IMR-90 (cell line): ENCODE results near the gene PDCD1LG2. TPM values are rescaled to one million over a fixed set of nuclear protein-coding genes. Genes with fewer than 3 reads are reported as not detected.
A peak's percentile ranks its signal among the peaks of the same experiment; 100 is the strongest.

Experiments used
- ATAC-seq: fragments of 200-7000 bp; cut with Tn5 transposase; 2 replicates; pipeline ENCODE4 v1.9.1; 2020; ENCODE audit warnings: low read depth, mild to moderate bottlenecking, moderate library complexity
- BruUV-seq: library from RNA; stranded (reverse); fragments of 400-500 nt; replicated peaks from 2 replicates; lab custom pipeline; 2021; lab: Mats Ljungman, UMichigan
- CTCF ChIA-PET: fragments of 300-600 bp; formaldehyde crosslinking; extraction: SDS; loops from one replicate; lab custom pipeline; 2021; ENCODE audit warnings: antibody characterized with exemption; lab: Yijun Ruan, JAX
- POLR2A ChIA-PET: fragments of 300-600 bp; sonication (Branson Sonifier 250); formaldehyde crosslinking; loops from one replicate; lab custom pipeline; 2022; ENCODE audit warnings: antibody characterized with exemption; ENCODE audit not compliant: unreplicated experiment; lab: Charles Lee
- DNase-seq: peaks from one replicate; pipeline ENCODE4 v3.0.0; 2013
- H2AFZ ChIP-seq: replicated peaks from 2 replicates; pipeline ENCODE3; 2013; ENCODE audit warnings: low read length, mild to moderate bottlenecking; ENCODE audit not compliant: poor library complexity
- H2AK5ac ChIP-seq: 2 replicates; pipeline ENCODE4 v1.6.1; 2013; ENCODE audit warnings: low read depth, low read length, inconsistent platforms
- H2AK9ac ChIP-seq: replicated peaks from 2 replicates; pipeline ENCODE3; 2013; ENCODE audit warnings: mild to moderate bottlenecking, low read depth, low read length, moderate library complexity; ENCODE audit not compliant: poor library complexity
- H2BK120ac ChIP-seq: 2 replicates; pipeline ENCODE4 v1.6.1; 2013; ENCODE audit warnings: low read depth, low read length, inconsistent platforms
- H2BK15ac ChIP-seq: 3 replicates; pipeline ENCODE4 v1.6.1; 2013; ENCODE audit warnings: low read depth, low read length, inconsistent platforms
- H2BK20ac ChIP-seq: 2 replicates; pipeline ENCODE4 v1.6.1; 2013; ENCODE audit warnings: low read depth, mild to moderate bottlenecking, inconsistent platforms, low read length, moderate library complexity
- H2BK5ac ChIP-seq: 2 replicates; pipeline ENCODE4 v1.6.1; 2013; ENCODE audit warnings: mild to moderate bottlenecking, low read depth, low read length, inconsistent platforms; ENCODE audit not compliant: poor library complexity, severe bottlenecking
- H3K14ac ChIP-seq: replicated peaks from 2 replicates; pipeline ENCODE4 v1.6.1; 2013; ENCODE audit warnings: low read depth, low read length, inconsistent platforms
- H3K18ac ChIP-seq: 2 replicates; pipeline ENCODE4 v1.6.1; 2013; ENCODE audit warnings: low read depth, low read length, control low read depth
- H3K23ac ChIP-seq: 2 replicates; pipeline ENCODE4 v1.6.1; 2013; ENCODE audit warnings: low read depth, low read length, inconsistent platforms
- H3K27ac ChIP-seq: 2 replicates; pipeline ENCODE4 v1.5.1; 2013; ENCODE audit warnings: mild to moderate bottlenecking, control low read depth, low read length; ENCODE audit not compliant: insufficient read depth
- H3K27me3 ChIP-seq: 2 replicates; pipeline ENCODE4 v1.6.1; 2013; ENCODE audit warnings: low read length; ENCODE audit not compliant: control insufficient read depth, insufficient read depth
- H3K36me3 ChIP-seq: 2 replicates; pipeline ENCODE4 v1.6.1; 2013; ENCODE audit warnings: low read length, mixed read lengths; ENCODE audit not compliant: control insufficient read depth, insufficient read depth
- H3K4ac ChIP-seq: 2 replicates; pipeline ENCODE4 v1.6.1; 2013; ENCODE audit warnings: low read depth, low read length, inconsistent platforms
- H3K4me1 ChIP-seq: 2 replicates; pipeline ENCODE4 v1.6.1; 2013; ENCODE audit warnings: low read length, mixed read lengths; ENCODE audit not compliant: control insufficient read depth, insufficient read depth
- H3K4me2 ChIP-seq: 2 replicates; pipeline ENCODE4 v1.6.1; 2013; ENCODE audit warnings: low read depth, mild to moderate bottlenecking, control low read depth, low read length, moderate library complexity
- H3K4me3 ChIP-seq: 2 replicates; pipeline ENCODE4 v1.5.1; 2013; ENCODE audit warnings: low read depth, mild to moderate bottlenecking, control low read depth, low read length, moderate library complexity; ENCODE audit not compliant: insufficient read depth
- H3K56ac ChIP-seq: 2 replicates; pipeline ENCODE4 v1.6.1; 2013; ENCODE audit warnings: low read length, inconsistent platforms; ENCODE audit not compliant: insufficient read depth; ENCODE audit errors: extremely low read depth
- H3K79me1 ChIP-seq, 2 experiments: 2 replicates each; pipeline ENCODE4 v1.6.1; 2013; ENCODE audit warnings: low read length in 2 of 2, inconsistent platforms in 1 of 2, low read depth in 1 of 2
- H3K9ac ChIP-seq: 2 replicates; pipeline ENCODE4 v1.6.1; 2013; ENCODE audit warnings: low read depth, low read length, control low read depth
- H3K9me1 ChIP-seq: 2 replicates; pipeline ENCODE4 v1.6.1; 2013; ENCODE audit warnings: low read length, inconsistent platforms; ENCODE audit not compliant: insufficient read depth
- H3K9me3 ChIP-seq: 2 replicates; pipeline ENCODE4 v1.6.1; 2013; ENCODE audit warnings: low read length; ENCODE audit not compliant: control insufficient read depth, insufficient read depth
- H4K20me1 ChIP-seq: 2 replicates; pipeline ENCODE4 v1.6.1; 2013; ENCODE audit warnings: low read length, inconsistent platforms; ENCODE audit not compliant: insufficient read depth
- H4K5ac ChIP-seq: 2 replicates; pipeline ENCODE4 v1.6.1; 2013; ENCODE audit warnings: mild to moderate bottlenecking, low read depth, low read length, control low read depth
- H4K8ac ChIP-seq, 2 experiments: 2 replicates each; pipeline ENCODE4 v1.6.1; 2013; ENCODE audit warnings: low read depth in 2 of 2, low read length in 2 of 2, control low read depth in 1 of 2, inconsistent platforms in 1 of 2
- H4K91ac ChIP-seq: 2 replicates; pipeline ENCODE4 v1.6.1; 2013; ENCODE audit warnings: low read depth, low read length, inconsistent platforms; ENCODE audit not compliant: insufficient read depth
- CTCF ChIP-seq: conservative IDR thresholded peaks from 2 replicates; pipeline ENCODE4 v1.5.1; 2012; ENCODE audit warnings: mild to moderate bottlenecking, low read depth, low read length, improper control_type of control experiment
- MXI1 ChIP-seq: IDR thresholded peaks from 2 replicates; pipeline ENCODE4 v1.6.1; 2012; ENCODE audit warnings: low read depth, mild to moderate bottlenecking, low read length, moderate library complexity, borderline replicate concordance
- POLR2A ChIP-seq: IDR thresholded peaks from 2 replicates; pipeline ENCODE4 v1.6.1; 2012; ENCODE audit warnings: mild to moderate bottlenecking, low read depth, low read length
- WGBS, 2 experiments: methylation state at CpG; one replicate each; pipeline versions ENCODE4 v1.1.5 to v1.1.7; 2013; ENCODE audit warnings: missing lambda C conversion rate in 2 of 2; ENCODE audit not compliant: insufficient read length in 1 of 2; ENCODE audit errors: extremely low coverage in 2 of 2; 5-methylcytosine and 5-hydroxymethylcytosine counted together
- dilution Hi-C: fragments of 300-500 bp; cut with HindIII; formaldehyde crosslinking; loops from one replicate; pipeline ENCODE4 v1.14.3; 2018; ENCODE audit warnings: low sequenced_read_pairs; ENCODE audit not compliant: unreplicated experiment
- in situ Hi-C: fragments of 300-500 bp; cut with MboI; formaldehyde crosslinking; loops from 3 replicates; pipeline ENCODE4 v1.14.3; 2019; ENCODE audit warnings: low sequenced_read_pairs, inconsistent platforms, mixed read lengths
- intact Hi-C: fragments of 100-400 bp; cut with micrococcal nuclease; formaldehyde crosslinking; loops from 2 replicates; pipeline ENCODE4 v1.10.0; 2022
- polyA plus RNA-seq, 3 experiments: library from polyadenylated mRNA; depleted of rRNA; stranded (reverse); fragments of >200 nt; gene quantifications; 2 replicates each; pipeline ENCODE4 v1.2.3, GENCODE V29; 2012; ENCODE audit warnings: low replicate concordance in 1 of 3
- total RNA-seq: library from RNA; depleted of rRNA; stranded (reverse); fragments of >200 nt; gene quantifications from 2 replicates; pipeline ENCODE4 v1.2.3, GENCODE V29; 2012

PDCD1LG2 gene
- total and polyA plus RNA-seq, 2 of the 4 experiments (the other 2 are of a cell fraction), result 17.5 to 33.3 TPM

- dilution Hi-C loops, result no loop called here
- Histone ChIP-seq H3K14ac (no peak overlapping the region), H2BK120ac (no peak overlapping the region), H4K5ac (no peak overlapping the region), H3K4ac (no peak overlapping the region), H3K56ac (no peak overlapping the region), H2AFZ (no peak overlapping the region), H2BK5ac (no peak overlapping the region), H2AK5ac (no peak overlapping the region), H3K4me3 (no peak overlapping the region), H2BK20ac (no peak overlapping the region), H2AK9ac (no peak overlapping the region), H4K20me1 (no peaks in the 10 kb centered on the region), H3K36me3 (no peaks in the 10 kb centered on the region), H3K4me2 (no peak overlapping the region), H4K8ac (no peak overlapping the region), H3K27ac (no peak overlapping the region), H3K9me1 (no peaks in the 10 kb centered on the region; the same call in 1 of the 2 replicates), H3K79me1 (no peaks in the 10 kb centered on the region), H4K91ac (no peak overlapping the region), H3K9ac (no peak overlapping the region), H3K27me3 (no peaks in the 10 kb centered on the region), H2BK15ac (no peak overlapping the region), H3K4me1 (no peaks in the 10 kb centered on the region), H3K18ac (no peak overlapping the region), H3K9me3 (no peaks in the 10 kb centered on the region), H3K23ac (no peak overlapping the region)
- no peak for TF ChIP-seq POLR2A
- TF ChIP-seq CTCF, result peak; percentile 27; the same call in 1 of the 2 replicates
- no peak for TF ChIP-seq MXI1
- ATAC-seq (no peak), DNase-seq (no peak)
- no CpG with 5 or more reads among the region's 5 CpGs for WGBS, 2 experiments
- ChIA-PET CTCF (interaction anchor here (0.9 kb wide), 1 partner anchor 352 kb away, joined by 3 read pairs; the partner anchor contains the start of gene ERMP1), POLR2A (interaction anchor here (0.6 kb wide), 1 partner anchor 399 kb away, joined by 3 read pairs; no protein-coding TSS in a partner anchor)
- no TSS peak for BruUV-seq
- intact Hi-C loops, result no loop called here
- in situ Hi-C loops, result no loop called here
Measured at GRCh38 chr9:5481322-5482040, 28.9 kb upstream of the PDCD1LG2 start.
